GM12872 (cell line): ENCODE results near the gene IGSF11.

ENCODE experiments used
- TF ChIP-seq, protein P1 (sequence below): IDR thresholded peaks from 3 replicates; pipeline ENCODE4 v1.5.1; 2011; ENCODE audit warnings: low read depth, mild to moderate bottlenecking, low read length, moderate library complexity; ENCODE audit not compliant: insufficient read depth

IGSF11 gene

DNA sequence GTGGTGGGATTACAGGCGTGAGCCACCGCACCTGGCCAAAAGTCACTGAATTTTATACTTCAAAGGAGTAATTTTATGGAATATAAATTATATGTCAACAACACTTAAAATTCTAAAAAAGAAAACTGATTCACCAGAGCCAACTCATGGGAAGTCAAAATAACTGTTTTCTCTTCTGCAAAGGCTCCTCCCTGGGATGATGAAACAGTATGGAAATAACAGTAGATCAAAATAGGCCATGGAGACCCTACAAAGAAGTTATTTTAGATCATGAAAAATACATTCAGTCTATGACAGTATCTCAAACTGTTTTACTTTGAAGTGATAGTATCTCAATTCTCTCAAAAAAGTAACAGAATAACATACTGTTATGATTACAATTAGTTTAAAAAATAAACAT, 102.7 kb downstream of the IGSF11 start:
- TF ChIP-seq, protein P1, sequence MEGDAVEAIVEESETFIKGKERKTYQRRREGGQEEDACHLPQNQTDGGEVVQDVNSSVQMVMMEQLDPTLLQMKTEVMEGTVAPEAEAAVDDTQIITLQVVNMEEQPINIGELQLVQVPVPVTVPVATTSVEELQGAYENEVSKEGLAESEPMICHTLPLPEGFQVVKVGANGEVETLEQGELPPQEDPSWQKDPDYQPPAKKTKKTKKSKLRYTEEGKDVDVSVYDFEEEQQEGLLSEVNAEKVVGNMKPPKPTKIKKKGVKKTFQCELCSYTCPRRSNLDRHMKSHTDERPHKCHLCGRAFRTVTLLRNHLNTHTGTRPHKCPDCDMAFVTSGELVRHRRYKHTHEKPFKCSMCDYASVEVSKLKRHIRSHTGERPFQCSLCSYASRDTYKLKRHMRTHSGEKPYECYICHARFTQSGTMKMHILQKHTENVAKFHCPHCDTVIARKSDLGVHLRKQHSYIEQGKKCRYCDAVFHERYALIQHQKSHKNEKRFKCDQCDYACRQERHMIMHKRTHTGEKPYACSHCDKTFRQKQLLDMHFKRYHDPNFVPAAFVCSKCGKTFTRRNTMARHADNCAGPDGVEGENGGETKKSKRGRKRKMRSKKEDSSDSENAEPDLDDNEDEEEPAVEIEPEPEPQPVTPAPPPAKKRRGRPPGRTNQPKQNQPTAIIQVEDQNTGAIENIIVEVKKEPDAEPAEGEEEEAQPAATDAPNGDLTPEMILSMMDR, result no peak

DNA sequence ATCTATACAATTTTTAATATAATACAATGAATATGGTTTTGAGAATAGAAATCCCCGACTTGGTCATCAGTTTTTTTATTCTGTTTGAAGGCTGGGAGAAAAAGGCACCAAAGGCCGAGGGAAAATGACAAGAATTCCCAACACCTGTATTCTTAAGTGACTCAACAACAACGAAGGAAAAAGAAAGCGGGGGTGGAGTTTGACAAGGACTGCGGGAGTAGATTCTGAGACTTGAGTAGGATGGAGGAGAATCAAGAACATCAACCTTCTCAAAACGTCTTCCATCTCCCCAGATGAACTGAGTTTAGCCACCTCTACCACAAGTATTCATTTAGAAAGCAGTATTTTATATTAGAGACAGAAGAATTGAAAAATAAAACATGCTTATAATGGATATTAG, 107.2 kb downstream of the IGSF11 start:
- TF ChIP-seq, protein P1, result no peak

DNA sequence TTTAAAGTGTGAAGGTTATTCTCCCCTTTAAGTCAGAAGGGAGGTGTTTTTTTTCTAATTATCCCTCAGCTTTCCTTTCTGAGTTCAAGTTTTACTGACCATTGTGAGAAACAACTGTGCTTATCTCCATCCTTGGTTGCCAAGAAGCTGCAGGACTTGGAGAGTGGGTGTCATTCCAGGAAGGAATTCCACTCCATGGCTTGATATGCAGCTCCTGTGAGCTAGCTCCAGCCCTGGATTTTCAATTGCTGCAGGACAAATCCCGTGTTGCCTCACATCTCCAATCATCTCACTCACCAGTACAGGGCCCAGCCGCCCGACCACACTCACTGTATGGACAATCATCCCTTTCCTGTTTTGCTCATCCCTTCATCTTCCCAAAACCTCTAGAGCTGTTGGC, 122.5 kb downstream of the IGSF11 start:
- TF ChIP-seq, protein P1, result no peak

DNA sequence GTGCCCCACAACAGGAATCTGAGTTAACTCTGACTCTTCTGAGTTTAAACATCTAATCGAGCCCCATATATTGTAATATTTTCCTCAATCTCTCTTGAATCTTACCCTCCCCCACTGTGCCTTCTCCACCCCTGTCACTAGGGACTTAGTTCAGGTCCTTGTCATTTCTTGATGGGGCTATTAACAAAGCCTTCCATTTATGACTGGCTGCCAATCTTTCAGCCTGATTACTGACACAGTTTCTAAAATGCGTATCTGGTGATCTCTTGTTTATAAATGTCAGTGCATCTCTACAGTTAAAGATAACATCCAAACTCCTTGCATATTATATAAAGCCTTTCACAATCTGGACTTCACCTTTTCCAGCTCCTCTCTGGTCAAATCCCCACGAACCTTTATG, 124.3 kb downstream of the IGSF11 start:
- TF ChIP-seq, protein P1, result no peak

DNA sequence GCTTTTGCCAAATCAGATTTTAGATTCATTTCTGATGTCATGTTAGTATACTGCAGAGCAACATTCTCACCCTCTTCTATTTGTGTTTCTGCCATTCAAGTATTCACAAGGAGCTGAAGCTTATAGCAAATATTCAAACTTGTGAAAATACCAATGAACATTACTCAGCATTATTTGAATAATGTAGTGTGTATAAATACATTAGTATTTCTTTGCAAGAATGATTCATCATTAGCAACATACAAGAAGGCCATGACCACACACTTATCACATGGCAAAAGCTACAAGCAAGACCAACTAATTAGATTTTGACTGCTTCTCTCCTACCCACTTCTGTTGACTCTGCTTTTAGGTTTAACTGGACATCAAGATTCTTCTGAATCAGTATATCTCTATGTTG, 124.9 kb downstream of the IGSF11 start:
- TF ChIP-seq, protein P1, result no peak

DNA sequence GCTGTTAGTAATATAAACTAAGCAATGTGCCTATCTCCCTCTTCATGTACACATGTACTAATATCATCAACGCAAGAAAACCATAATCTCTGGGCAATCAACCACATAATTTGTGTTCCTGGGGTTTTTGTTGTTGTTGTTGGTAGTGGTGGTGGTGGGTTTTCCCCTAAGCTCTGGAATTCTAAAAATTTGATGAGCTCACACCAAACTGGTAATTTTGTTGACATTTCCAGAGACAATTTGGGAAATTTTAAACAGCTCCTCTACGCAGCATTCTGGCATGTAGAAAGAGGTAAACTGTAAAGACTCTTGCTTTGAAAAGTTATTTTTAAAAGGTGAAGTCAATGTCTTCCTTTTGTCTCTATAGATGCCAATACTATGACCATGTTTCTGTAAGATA, 126.7 kb downstream of the IGSF11 start:
- TF ChIP-seq, protein P1, result no peak

DNA sequence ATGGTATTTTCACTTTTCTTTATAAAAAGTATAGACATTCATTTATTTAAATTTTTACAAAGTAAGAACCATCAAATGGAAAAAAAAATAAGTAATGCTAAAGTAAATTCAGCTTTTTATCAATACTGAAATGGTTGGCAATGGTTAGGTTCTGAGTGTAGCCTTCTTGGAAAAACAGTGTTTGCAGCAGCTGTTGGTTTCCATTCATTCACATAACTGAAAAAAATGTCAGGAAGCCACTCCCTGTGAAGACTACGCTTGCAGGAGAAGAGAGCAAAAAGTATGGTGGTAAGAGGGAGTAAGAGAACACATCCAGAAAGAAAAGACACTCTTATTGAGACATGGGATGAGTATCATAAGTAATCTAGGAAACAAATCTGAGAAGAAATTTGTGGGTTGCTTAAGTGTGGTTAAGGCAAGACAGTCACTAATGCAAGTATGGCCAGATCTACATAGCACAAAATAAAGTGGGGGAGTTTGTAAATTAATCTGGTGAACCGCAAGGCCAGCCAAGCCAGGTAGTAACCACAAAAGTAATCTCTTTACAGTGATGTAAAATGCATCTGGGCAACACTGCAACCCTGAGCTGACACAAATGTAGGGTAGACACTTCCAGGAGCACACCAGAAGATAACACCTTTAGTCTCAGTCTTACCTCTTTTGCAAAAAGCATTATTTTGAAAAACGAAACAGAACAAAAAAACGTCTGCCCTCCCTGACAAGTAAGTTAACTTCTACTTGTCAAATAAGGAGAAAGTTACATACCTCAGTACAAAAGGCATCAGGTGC, 133.7 kb downstream of the IGSF11 start:
- TF ChIP-seq, protein P1, result no peak
